Activated T-cell treated with anti-CD3 and anti-CD28 coated beads, Interleukin-2, amount 50 U/mL, for 72 hours (primary cell): ENCODE measurements around the gene TBX15. TPM values are rescaled to one million over a fixed set of nuclear protein-coding genes. Genes with fewer than 3 reads are reported as not detected.
"Not testable (repeated sequence)": the region's sequence is repeated elsewhere in the genome, so short reads cannot be mapped to it uniquely, and the experiment has no call there.

Experiments
- ATAC-seq, 2 donors: fragments of 150-1000 bp; cut with Tn5 transposase; replicated peaks in 1 of 2; 2 replicates each; pipeline ENCODE4 v1.10.0; 2021; ENCODE audit warnings: moderate library complexity in 2 of 2, mild to moderate bottlenecking in 1 of 2
- DNase-seq, 2 donors: peaks; one replicate each; pipeline ENCODE4 v3.0.0; 2021 to 2022; ENCODE audit warnings: mixed read lengths in 1 of 2
- H3K27ac Mint-ChIP-seq: one replicate; pipeline ENCODE4 v1.8.0; 2022; ENCODE audit warnings: mild to moderate bottlenecking, moderate library complexity, mixed read lengths
- H3K27me3 Mint-ChIP-seq: one replicate; pipeline ENCODE4 v1.8.0; 2022; ENCODE audit warnings: low read depth, mixed read lengths
- H3K36me3 Mint-ChIP-seq, 2 donors: one replicate each; pipeline ENCODE4 v1.8.0; 2022; ENCODE audit warnings: mixed read lengths in 2 of 2, mild to moderate bottlenecking in 1 of 2; ENCODE audit not compliant: insufficient read depth in 2 of 2
- H3K4me1 Mint-ChIP-seq: one replicate; pipeline ENCODE4 v1.8.0; 2022; ENCODE audit warnings: low read depth, mixed read lengths
- H3K4me3 Mint-ChIP-seq, 2 donors: one replicate each; pipeline ENCODE4 v1.8.0; 2022; ENCODE audit warnings: mild to moderate bottlenecking in 2 of 2, mixed read lengths in 2 of 2, moderate library complexity in 2 of 2
- H3K9me3 Mint-ChIP-seq, 2 donors: one replicate each; pipeline ENCODE4 v1.8.0; 2022; ENCODE audit warnings: mixed read lengths in 2 of 2
- total RNA-seq, 2 donors: library from RNA; stranded (reverse); gene quantifications; one replicate each; pipeline ENCODE4 v1.2.3, GENCODE V29; 2022

TBX15 gene
- total RNA-seq, 2 donors from 2014 or later: 0.07 to 0.10 TPM

GRCh38 chr1:118958140-118958539 is 30.0 kb downstream of the TBX15 start:
- Mint-ChIP-seq H3K4me3 (no peak overlapping the region), H3K9me3 (peaks cover 0 to 2% of the 10 kb centered on the region in 2 donors), H3K27ac (no peak overlapping the region), H3K36me3 (no peaks in the 10 kb centered on the region), H3K27me3 (peaks cover 4% of the 10 kb centered on the region), H3K4me1 (no peaks in the 10 kb centered on the region)
- ATAC-seq: no peak
- DNase-seq: no peak

- DNase-seq, H3K9me3 Mint-ChIP-seq, H3K27me3 Mint-ChIP-seq, H3K36me3 Mint-ChIP-seq, H3K4me1 Mint-ChIP-seq, H3K4me3 Mint-ChIP-seq, ATAC-seq, H3K27ac Mint-ChIP-seq: not testable (repeated sequence)
These were observed 30.6 kb downstream of the TBX15 start for GRCh38 chr1:118957579-118957978.

- Mint-ChIP-seq H3K4me3 (no peak overlapping the region), H3K36me3 (no peaks in the 10 kb centered on the region), H3K27ac (no peak overlapping the region)
These were observed 33.7 kb downstream of the TBX15 start for GRCh38 chr1:118954301-118954905.

GRCh38 chr1:118951270-118951936 is 36.7 kb downstream of the TBX15 start:
- H3K27me3 Mint-ChIP-seq: no peaks in the 10 kb centered on the region
- no peak for DNase-seq
- ATAC-seq: no peak
- H3K9me3 Mint-ChIP-seq: no peaks in the 10 kb centered on the region
- no peak overlapping the region for H3K4me3 Mint-ChIP-seq
- no peaks in the 10 kb centered on the region for H3K4me1 Mint-ChIP-seq
- no peak overlapping the region for H3K27ac Mint-ChIP-seq
- H3K36me3 Mint-ChIP-seq: no peaks in the 10 kb centered on the region

More at GRCh38 chr1:118954301-118954905, 33.7 kb downstream of the TBX15 start:
- no peaks in the 10 kb centered on the region for H3K27me3 Mint-ChIP-seq
- H3K4me1 Mint-ChIP-seq: no peaks in the 10 kb centered on the region
- no peak for ATAC-seq
- no peak for DNase-seq
- no peaks in the 10 kb centered on the region for H3K9me3 Mint-ChIP-seq

- DNase-seq: no peak
These were observed 38.8 kb downstream of the TBX15 start for GRCh38 chr1:118949315-118949714.

GRCh38 chr1:118948846-118949245 is 39.3 kb downstream of the TBX15 start:
- no peak for ATAC-seq
- no peaks in the 10 kb centered on the region for H3K4me1 Mint-ChIP-seq
- no peaks in the 10 kb centered on the region for H3K27me3 Mint-ChIP-seq

More at GRCh38 chr1:118949315-118949714, 38.8 kb downstream of the TBX15 start:
- Mint-ChIP-seq H3K4me1 (no peaks in the 10 kb centered on the region), H3K9me3 (no peaks in the 10 kb centered on the region), H3K27me3 (no peaks in the 10 kb centered on the region), H3K36me3 (no peaks in the 10 kb centered on the region), H3K4me3 (no peak overlapping the region), H3K27ac (no peak overlapping the region)
- ATAC-seq: no peak

GRCh38 chr1:118948351-118948750 is 39.8 kb downstream of the TBX15 start:
- Mint-ChIP-seq H3K36me3 (no peaks in the 10 kb centered on the region), H3K27me3 (no peaks in the 10 kb centered on the region), H3K9me3 (no peaks in the 10 kb centered on the region), H3K4me3 (no peak overlapping the region), H3K27ac (no peak overlapping the region), H3K4me1 (no peaks in the 10 kb centered on the region)
- DNase-seq (no peak), ATAC-seq (no peak)

More at GRCh38 chr1:118948846-118949245, 39.3 kb downstream of the TBX15 start:
- no peak for DNase-seq
- no peaks in the 10 kb centered on the region for H3K36me3 Mint-ChIP-seq
- H3K9me3 Mint-ChIP-seq: no peaks in the 10 kb centered on the region
- H3K27ac Mint-ChIP-seq: no peak overlapping the region
- no peak overlapping the region for H3K4me3 Mint-ChIP-seq

- no peaks in the 10 kb centered on the region for H3K27me3 Mint-ChIP-seq
- H3K27ac Mint-ChIP-seq: no peak overlapping the region
- H3K9me3 Mint-ChIP-seq: no peaks in the 10 kb centered on the region
- H3K4me1 Mint-ChIP-seq: no peaks in the 10 kb centered on the region
- no peaks in the 10 kb centered on the region for H3K36me3 Mint-ChIP-seq
- H3K4me3 Mint-ChIP-seq: no peak overlapping the region
- DNase-seq (no peak), ATAC-seq (no peak)
These were observed 40.4 kb downstream of the TBX15 start for GRCh38 chr1:118947790-118948189.

GRCh38 chr1:118947003-118947765 is 41.0 kb downstream of the TBX15 start:
- Mint-ChIP-seq H3K4me3 (no peak overlapping the region), H3K36me3 (no peaks in the 10 kb centered on the region), H3K9me3 (no peaks in the 10 kb centered on the region), H3K27me3 (no peaks in the 10 kb centered on the region), H3K27ac (no peak overlapping the region), H3K4me1 (no peaks in the 10 kb centered on the region)
- DNase-seq: no peak
- ATAC-seq: no peak

GRCh38 chr1:118945489-118945888 is 42.7 kb downstream of the TBX15 start:
- H3K27me3 Mint-ChIP-seq: peaks cover 6% of the 10 kb centered on the region
- H3K27ac Mint-ChIP-seq: no peak overlapping the region
- no peaks in the 10 kb centered on the region for H3K36me3 Mint-ChIP-seq
- DNase-seq (no peak), ATAC-seq (no peak)
- H3K4me3 Mint-ChIP-seq: no peak overlapping the region
- H3K9me3 Mint-ChIP-seq: no peaks in the 10 kb centered on the region
- no peaks in the 10 kb centered on the region for H3K4me1 Mint-ChIP-seq

GRCh38 chr1:118944546-118944945 is 43.6 kb downstream of the TBX15 start:
- no peak for DNase-seq
- peaks cover 6% of the 10 kb centered on the region for H3K27me3 Mint-ChIP-seq
- no peaks in the 10 kb centered on the region for H3K4me1 Mint-ChIP-seq
- no peak overlapping the region for H3K4me3 Mint-ChIP-seq
- no peaks in the 10 kb centered on the region for H3K36me3 Mint-ChIP-seq
- ATAC-seq: no peak
- H3K9me3 Mint-ChIP-seq: no peaks in the 10 kb centered on the region
- no peak overlapping the region for H3K27ac Mint-ChIP-seq

- no peaks in the 10 kb centered on the region for H3K36me3 Mint-ChIP-seq
- H3K27ac Mint-ChIP-seq: no peak overlapping the region
- no peaks in the 10 kb centered on the region for H3K9me3 Mint-ChIP-seq
- peaks cover 6% of the 10 kb centered on the region for H3K27me3 Mint-ChIP-seq
- H3K4me3 Mint-ChIP-seq: no peak overlapping the region
- DNase-seq (no peak), ATAC-seq (no peak)
- H3K4me1 Mint-ChIP-seq: no peaks in the 10 kb centered on the region
These were observed 44.0 kb downstream of the TBX15 start for GRCh38 chr1:118944133-118944532.

GRCh38 chr1:118940957-118941356 is 47.2 kb downstream of the TBX15 start:
- Mint-ChIP-seq H3K36me3 (no peaks in the 10 kb centered on the region), H3K27ac (no peak overlapping the region), H3K9me3 (no peaks in the 10 kb centered on the region), H3K27me3 (peaks cover 6% of the 10 kb centered on the region), H3K4me1 (no peaks in the 10 kb centered on the region), H3K4me3 (no peak overlapping the region)
- DNase-seq (no peak), ATAC-seq (no peak)
